ENCODE results near the gene PTPN4. TPM values are rescaled to one million over a fixed set of nuclear protein-coding genes. Genes with fewer than 3 reads are reported as not detected.

The PTPN4 gene
- total and polyA plus RNA-seq, 2 experiments from 2014 or later: 19.8 to 24.3 TPM

DNA sequence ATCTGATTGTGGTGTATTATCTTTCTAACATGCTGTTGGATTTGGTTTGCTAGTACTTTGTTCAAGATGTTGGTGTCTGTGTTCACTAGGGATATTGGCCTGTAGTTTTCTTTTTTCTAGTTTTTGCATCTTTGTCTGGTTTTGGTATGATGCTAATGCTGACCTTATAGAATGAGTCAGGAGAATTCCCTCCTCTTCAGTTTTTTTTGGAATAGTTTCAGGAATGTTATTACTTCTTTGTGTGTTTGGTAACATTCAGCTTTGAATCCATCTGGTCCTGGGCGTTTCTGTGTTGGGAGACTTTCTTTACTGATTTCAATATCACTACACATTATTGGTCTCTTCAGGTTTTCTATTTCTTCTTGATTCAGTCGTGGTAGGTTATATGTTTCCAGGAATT lies 129.0 kb downstream of the PTPN4 start:
- Histone ChIP-seq H3K9me2 (ENCODE audit: insufficient read depth) (no peaks in the 10 kb centered on the region), H3K4me1 (ENCODE audit: insufficient read depth) (peaks cover 8% of the 10 kb centered on the region), H3K9me3 (ENCODE audit: low read depth) (no peaks in the 10 kb centered on the region), H3K9ac (no peak overlapping the region), H3F3A (ENCODE audit: insufficient read depth) (peaks cover 20% of the 10 kb centered on the region), H3K36me3 (ENCODE audit: low read depth) (0 out of 2 replicates have a peak, but pooled peaks cover 3% of the 10 kb centered on the region), H3K79me2 (ENCODE audit: insufficient read depth) (no peaks in the 10 kb centered on the region), H3K27ac (peak overlapping the region; percentile 45), H3K27me3 (replicated peaks; ENCODE audit: insufficient read depth) (no peaks in the 10 kb centered on the region), H4K20me1 (ENCODE audit: insufficient read depth) (no peaks in the 10 kb centered on the region), H3K4me3 (no peak overlapping the region), H3K4me2 (ENCODE audit: unreplicated experiment) (peak overlapping the region; percentile 44), H2AFZ (no peak overlapping the region)
- 52 to 60% methylated on average over 2 of the region's 2 CpGs for WGBS, 2 experiments (ENCODE audit: low coverage in 1 of 2, low lambda C conversion rate in 2 of 2, missing lambda C conversion rate in 2 of 2)
- peak; percentile 87 for DNase-seq
- TF ChIP-seq EZH2phosphoT487 (IDR thresholded peaks at IDR 0.05; ENCODE audit: insufficient read depth, low read depth) (no peak), EZH2 (IDR thresholded peaks at IDR 0.05; ENCODE audit: insufficient read depth, poor library complexity, severe bottlenecking) (no peak)
- in situ Hi-C loops (cut with MboI): no loop called here

DNA sequence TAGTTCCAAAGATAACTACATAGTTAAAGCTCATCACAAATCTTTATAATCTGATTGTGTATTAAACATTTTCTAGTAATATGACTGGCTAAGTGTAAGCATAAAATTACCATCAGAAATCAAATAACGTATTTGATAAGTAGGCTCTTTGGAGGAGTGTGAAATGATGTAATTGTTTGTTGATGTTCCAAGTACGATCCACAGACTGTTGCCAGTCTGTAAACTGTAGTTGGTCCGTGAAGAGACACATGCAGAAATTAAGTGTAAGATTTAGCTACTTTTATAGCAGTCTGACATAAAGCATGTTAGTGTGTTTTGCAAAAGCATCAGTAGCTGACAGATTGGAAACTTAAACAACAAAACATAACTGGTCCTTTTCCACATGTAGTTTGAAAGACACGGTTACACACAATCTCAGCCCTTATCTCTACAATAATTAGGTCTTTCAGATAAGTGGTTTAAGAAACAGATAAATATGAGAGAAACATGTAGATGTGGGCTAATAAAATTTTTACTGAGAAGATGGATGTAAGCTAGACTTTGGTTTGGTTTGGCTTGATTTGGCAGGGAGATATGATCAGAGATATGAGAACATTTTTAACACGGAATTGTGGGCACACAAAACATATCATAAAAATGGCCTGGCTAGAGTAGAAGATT lies 138.1 kb downstream of the PTPN4 start:
- Histone ChIP-seq H3K4me1 (ENCODE audit: insufficient read depth) (no peaks in the 10 kb centered on the region), H4K20me1 (ENCODE audit: insufficient read depth) (no peaks in the 10 kb centered on the region), H3K9me2 (ENCODE audit: insufficient read depth) (no peaks in the 10 kb centered on the region), H3K79me2 (ENCODE audit: insufficient read depth) (no peaks in the 10 kb centered on the region), H2AFZ (no peak overlapping the region), H3K27me3 (replicated peaks; ENCODE audit: insufficient read depth) (no peaks in the 10 kb centered on the region), H3K27ac (no peak overlapping the region), H3K4me3 (no peak overlapping the region), H3K36me3 (ENCODE audit: low read depth) (0 out of 2 replicates have a peak, but pooled peaks cover 10% of the 10 kb centered on the region), H3F3A (ENCODE audit: insufficient read depth) (no peaks in the 10 kb centered on the region), H3K9me3 (ENCODE audit: low read depth) (no peaks in the 10 kb centered on the region), H3K4me2 (ENCODE audit: unreplicated experiment) (no peak overlapping the region), H3K9ac (no peak overlapping the region)
- no peak for DNase-seq
- in situ Hi-C loops (cut with MboI): no loop called here
- 95 to 98% methylated on average over 5 of the region's 5 CpGs for WGBS, 2 experiments (ENCODE audit: low coverage in 1 of 2, low lambda C conversion rate in 2 of 2, missing lambda C conversion rate in 2 of 2)
- TF ChIP-seq EZH2phosphoT487 (IDR thresholded peaks at IDR 0.05; ENCODE audit: insufficient read depth, low read depth) (no peak), EZH2 (IDR thresholded peaks at IDR 0.05; ENCODE audit: insufficient read depth, poor library complexity, severe bottlenecking) (no peak)

GRCh38 chr2:119901013-119901412 lies 141.3 kb downstream of the PTPN4 start:
- H3K9me3 ChIP-seq (ENCODE audit: low read depth): no peaks in the 10 kb centered on the region
- in situ Hi-C loops (cut with MboI): no loop called here
- H3K4me2 ChIP-seq (ENCODE audit: unreplicated experiment): no peak overlapping the region
- H2AFZ ChIP-seq: no peak overlapping the region
- H3K27ac ChIP-seq: no peak overlapping the region
- no peak overlapping the region for H3K4me3 ChIP-seq
- no peaks in the 10 kb centered on the region for H3K4me1 ChIP-seq (ENCODE audit: insufficient read depth)
- H3K27me3 ChIP-seq (replicated peaks; ENCODE audit: insufficient read depth): no peaks in the 10 kb centered on the region
- 96 to 97% methylated on average over 2 of the region's 2 CpGs for WGBS, 2 experiments (ENCODE audit: low coverage in 1 of 2, low lambda C conversion rate in 2 of 2, missing lambda C conversion rate in 2 of 2)
- H3K79me2 ChIP-seq (ENCODE audit: insufficient read depth): no peaks in the 10 kb centered on the region
- H3K9ac ChIP-seq: no peak overlapping the region
- no peaks in the 10 kb centered on the region for H3K9me2 ChIP-seq (ENCODE audit: insufficient read depth)
- TF ChIP-seq EZH2phosphoT487 (IDR thresholded peaks at IDR 0.05; ENCODE audit: insufficient read depth, low read depth): no peak
- TF ChIP-seq EZH2 (IDR thresholded peaks at IDR 0.05; ENCODE audit: insufficient read depth, poor library complexity, severe bottlenecking): no peak
- H3F3A ChIP-seq (ENCODE audit: insufficient read depth): no peaks in the 10 kb centered on the region
- H3K36me3 ChIP-seq (ENCODE audit: low read depth): peaks cover 15% of the 10 kb centered on the region; the same call in 1 of the 2 replicates
- DNase-seq: no peak
- no peaks in the 10 kb centered on the region for H4K20me1 ChIP-seq (ENCODE audit: insufficient read depth)

- Histone ChIP-seq H4K20me1 (ENCODE audit: insufficient read depth) (no peaks in the 10 kb centered on the region), H3K4me2 (ENCODE audit: unreplicated experiment) (no peak overlapping the region), H3K9me2 (ENCODE audit: insufficient read depth) (no peaks in the 10 kb centered on the region), H3K9me3 (ENCODE audit: low read depth) (no peaks in the 10 kb centered on the region), H3K4me3 (no peak overlapping the region), H3K27me3 (replicated peaks; ENCODE audit: insufficient read depth) (no peaks in the 10 kb centered on the region), H3K36me3 (ENCODE audit: low read depth) (no peaks in the 10 kb centered on the region), H2AFZ (no peak overlapping the region), H3K9ac (no peak overlapping the region), H3F3A (ENCODE audit: insufficient read depth) (no peaks in the 10 kb centered on the region), H3K27ac (no peak overlapping the region), H3K4me1 (ENCODE audit: insufficient read depth) (no peaks in the 10 kb centered on the region), H3K79me2 (ENCODE audit: insufficient read depth) (no peaks in the 10 kb centered on the region)
- no peak for DNase-seq
- TF ChIP-seq EZH2phosphoT487 (IDR thresholded peaks at IDR 0.05; ENCODE audit: insufficient read depth, low read depth) (no peak), EZH2 (IDR thresholded peaks at IDR 0.05; ENCODE audit: insufficient read depth, poor library complexity, severe bottlenecking) (no peak)
- WGBS, 2 experiments (ENCODE audit: low coverage in 1 of 2, low lambda C conversion rate in 2 of 2, missing lambda C conversion rate in 2 of 2): 74 to 75% methylated on average over 2 of the region's 2 CpGs
- in situ Hi-C loops (cut with MboI): no loop called here
Measured at GRCh38 chr2:119910566-119910965, 150.8 kb downstream of the PTPN4 start.
